GM19438 (cell line): ENCODE measurements around the gene CLASRP.
"Not testable (repeated sequence)": the region's sequence is repeated elsewhere in the genome, so short reads cannot be mapped to it uniquely, and the experiment has no call there.

Experiments used
- ATAC-seq: cut with Tn5 transposase; IDR thresholded peaks from one replicate; pipeline ENCODE4 v1.9.1; 2021; ENCODE audit warnings: low read depth; ENCODE audit not compliant: unreplicated experiment

Gene CLASRP

DNA sequence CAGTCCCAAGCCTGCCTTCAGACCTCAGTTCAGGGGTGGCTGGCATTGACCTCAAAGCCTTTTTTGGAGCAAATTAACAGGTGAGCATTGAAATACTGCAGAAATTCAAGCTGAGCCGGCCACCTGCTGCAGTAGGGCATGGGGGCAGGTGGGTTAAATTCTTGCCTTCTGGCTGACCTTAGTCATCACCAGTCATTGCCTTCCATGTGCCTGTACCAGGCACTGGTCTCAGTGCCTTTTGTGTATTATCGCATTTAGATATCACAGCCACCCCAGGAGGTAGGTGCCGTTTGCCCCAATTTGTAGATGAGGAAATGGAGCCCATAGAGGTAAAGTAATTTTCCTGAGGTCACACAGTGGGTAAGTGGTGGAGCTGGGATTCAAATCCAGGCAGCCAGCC, 61.4 kb downstream of the CLASRP start:
- no peak for ATAC-seq

DNA sequence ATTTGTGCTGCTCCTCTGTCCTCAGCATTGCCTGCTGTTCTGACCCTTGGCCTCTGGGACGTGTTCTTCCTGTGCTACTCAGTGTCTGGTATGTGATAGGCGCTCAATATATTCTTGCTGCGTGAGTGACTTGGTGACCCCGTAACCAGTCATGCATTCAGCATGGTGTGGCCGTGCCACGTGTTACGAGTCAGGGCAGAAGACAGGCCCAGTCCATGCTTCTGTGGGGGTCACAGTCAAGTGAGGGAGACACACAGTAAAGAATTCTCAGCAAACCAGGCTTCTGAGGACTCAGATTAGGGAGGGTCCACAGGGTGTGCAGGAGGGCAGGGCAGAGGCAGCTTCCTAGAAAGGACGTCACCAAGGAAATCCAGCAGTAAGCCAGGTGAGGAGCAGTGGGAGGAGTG, 62.0 kb downstream of the CLASRP start:
- no peak for ATAC-seq

DNA sequence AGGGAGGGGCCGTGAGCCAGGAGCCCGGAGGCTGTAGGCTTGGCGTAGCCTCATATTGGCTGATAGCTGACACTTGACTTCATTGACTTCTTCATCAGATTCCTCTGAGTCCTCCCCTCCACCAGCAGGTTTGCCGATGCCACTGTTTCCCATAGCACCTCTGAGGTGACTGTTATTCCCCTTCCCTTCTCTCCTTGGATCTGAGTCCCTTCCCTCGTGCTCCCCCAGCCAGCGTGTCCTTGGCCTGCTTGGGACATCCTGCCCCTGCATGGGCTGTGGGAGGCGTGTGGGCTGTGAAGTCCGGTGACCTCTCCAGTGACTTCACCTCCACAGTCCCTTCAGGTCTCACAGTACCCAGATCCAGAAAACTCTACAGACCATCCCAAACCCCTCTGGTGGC, 63.0 kb downstream of the CLASRP start:
- no peak for ATAC-seq

- ATAC-seq: no peak
These were observed 63.6 kb downstream of the CLASRP start for GRCh38 chr19:45102481-45102880.

DNA sequence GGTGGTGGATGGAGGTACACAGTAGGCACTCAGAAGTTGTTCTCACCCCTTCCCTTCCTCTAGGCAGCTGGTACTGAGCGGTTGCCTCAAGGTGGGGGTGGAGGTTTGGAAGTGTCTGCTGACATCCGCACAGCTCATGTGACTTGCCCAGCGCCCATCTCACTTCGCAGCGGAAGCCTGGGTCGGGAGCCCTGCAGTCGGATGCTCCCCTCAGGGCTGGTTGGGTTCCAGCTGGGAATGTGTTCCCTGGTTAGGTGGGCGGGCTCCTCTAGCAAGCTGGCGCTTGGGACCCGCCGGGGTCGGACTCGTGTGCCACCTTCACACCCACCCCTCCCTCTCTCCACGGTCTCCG, 64.3 kb downstream of the CLASRP start:
- ATAC-seq: no peak

DNA sequence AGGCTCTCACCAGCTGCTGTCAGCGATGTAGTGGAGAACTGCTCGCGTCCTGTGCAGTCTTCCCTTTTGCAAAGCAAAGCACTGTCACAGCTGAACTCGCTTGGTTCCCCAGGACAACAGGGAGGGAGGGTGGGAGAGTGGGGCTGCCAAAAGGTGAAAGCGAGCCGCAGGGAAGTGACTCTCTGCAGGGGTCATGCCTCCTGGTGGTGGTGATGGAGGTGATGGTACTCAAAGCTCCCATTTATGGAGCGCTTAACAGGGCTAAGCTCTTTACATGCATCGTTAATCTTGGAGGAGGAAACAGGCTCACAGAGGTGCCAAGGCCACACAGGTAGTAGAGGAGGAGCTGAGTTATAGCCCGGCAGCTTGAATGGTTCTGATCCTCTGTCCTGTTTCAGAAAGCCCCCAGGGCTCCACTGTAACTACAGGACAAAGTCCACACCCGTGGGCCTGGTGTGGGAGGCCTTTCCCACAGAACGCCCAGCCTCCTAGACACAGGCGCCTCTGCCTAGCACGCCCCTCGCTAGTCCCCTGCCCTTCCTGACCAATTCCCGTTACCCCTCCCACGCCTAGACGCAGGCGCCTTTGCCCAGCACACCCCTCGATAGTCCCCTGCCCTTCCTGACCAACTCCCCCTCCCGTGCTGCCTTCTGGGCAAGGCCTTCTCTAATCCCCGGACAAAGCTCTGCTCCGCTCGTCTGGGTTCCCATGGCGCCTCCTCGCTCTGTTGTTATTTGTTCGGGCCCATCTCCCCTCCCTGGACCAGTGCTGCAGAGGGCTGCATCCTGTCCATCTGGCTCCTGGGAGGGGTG, 64.9 kb downstream of the CLASRP start:
- no peak for ATAC-seq

GRCh38 chr19:45104658-45105349, 66.0 kb downstream of the CLASRP start:
- no peak for ATAC-seq

GRCh38 chr19:45106363-45106762, 67.5 kb downstream of the CLASRP start:
- ATAC-seq: not testable (repeated sequence)

DNA sequence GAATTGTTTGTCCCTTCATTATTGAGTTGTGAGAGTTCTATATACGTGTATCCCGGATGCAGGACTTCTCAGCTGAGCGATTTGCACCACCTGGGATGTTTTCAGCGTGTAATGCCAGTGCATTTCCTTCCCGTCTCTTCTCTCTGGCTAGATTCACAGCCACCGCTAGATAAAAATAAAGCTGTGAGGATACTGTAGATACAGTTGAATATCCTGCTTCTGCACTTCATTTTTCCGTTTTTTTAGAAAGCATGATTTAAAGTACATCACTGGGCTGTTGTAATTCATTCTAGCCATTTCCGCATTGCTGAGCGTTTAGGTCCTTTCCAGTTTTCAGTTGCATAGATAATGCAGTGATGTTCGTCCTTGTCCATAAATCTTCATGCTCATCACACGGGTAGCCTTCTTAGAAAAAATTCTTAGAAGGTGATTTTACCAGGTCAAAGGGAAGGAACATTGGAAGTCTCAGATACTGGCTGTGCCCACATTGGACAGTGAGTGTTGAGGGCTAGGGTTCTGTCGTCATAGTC, 68.8 kb downstream of the CLASRP start:
- ATAC-seq: no peak

DNA sequence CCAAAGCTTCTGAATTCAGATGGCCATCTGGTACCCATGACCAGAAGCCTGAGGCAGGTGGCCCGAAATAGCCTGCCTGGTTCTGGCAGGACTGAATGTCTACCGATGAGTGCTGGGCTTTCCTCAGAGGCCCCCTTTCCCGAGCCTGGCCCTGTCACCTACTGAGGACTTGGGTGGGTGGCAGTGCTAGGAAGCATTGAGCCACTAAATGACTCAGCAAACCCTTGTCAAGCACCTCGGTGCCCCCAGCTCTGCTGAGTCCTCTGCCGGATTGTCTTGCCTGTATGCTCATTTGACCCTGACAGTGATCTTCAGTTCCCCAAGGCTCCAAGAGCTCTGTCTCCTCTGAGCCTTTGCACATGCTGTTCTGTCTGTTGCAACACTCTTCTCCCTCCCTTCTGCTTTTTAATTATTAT, 72.0 kb downstream of the CLASRP start:
- ATAC-seq: no peak

GRCh38 chr19:45112111-45112827, 73.4 kb downstream of the CLASRP start:
- ATAC-seq: no peak

DNA sequence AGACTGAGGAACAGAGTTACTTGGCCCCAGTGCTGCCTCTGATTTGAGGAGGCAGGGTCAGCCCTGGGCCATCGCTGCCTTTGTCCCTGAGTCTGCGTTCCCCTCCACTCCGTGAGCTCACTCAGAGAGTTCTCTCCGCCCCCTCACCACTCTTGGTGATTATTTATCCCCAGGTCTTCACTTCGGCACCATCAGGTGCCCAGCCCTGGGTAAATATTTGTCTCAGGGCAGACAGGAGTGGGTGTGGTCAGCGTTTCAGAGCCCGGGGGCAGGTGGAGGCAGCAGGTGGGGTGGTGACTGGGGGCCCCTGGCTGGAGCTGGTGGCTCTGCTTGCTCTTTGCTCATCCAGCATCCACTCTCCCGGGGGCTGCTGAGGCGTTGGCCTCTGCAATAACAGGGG, 74.8 kb downstream of the CLASRP start:
- no peak for ATAC-seq

DNA sequence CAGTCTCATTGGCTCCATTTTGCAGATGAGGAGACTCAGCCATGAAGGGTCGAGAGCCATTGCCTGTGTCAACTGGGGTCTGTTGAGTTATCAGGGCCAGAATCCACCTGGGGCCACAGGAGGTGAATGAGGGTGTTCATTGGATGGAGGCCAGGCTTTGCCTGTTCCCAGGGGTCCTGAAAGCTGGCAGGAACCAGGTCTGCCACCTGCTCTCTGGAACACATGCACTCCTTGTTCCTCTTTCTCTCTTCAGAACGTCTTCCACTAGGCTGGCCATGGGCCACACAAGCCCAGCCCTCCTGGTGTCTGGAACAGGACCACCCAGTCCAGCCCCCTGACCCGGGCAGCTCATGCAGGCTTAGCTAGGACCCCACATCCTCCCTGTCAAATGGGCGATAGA, 75.3 kb downstream of the CLASRP start:
- no peak for ATAC-seq

GRCh38 chr19:45115809-45116615, 77.2 kb downstream of the CLASRP start:
- no peak for ATAC-seq

DNA sequence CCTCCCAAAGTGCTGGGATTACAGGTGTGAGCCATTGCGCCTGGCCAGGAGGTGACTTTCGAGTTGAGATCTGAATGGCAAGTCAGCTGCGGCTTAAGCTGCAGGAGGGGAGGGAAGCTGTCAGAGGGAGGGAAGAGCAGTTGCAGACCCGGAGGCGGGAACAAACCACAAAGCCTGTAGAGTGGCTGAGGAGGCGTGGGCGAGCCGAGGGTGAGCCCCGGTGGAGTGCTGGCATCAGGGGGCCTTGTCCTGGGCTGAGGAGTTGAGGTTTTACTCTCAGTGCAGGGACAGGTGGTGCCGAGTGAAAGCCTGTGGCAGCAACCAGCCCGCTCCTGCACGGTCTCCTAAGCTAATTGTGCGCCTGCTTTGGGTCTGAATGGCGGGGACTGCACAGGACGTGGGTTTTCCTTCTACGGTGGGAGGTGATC, 78.3 kb downstream of the CLASRP start:
- no peak for ATAC-seq

DNA sequence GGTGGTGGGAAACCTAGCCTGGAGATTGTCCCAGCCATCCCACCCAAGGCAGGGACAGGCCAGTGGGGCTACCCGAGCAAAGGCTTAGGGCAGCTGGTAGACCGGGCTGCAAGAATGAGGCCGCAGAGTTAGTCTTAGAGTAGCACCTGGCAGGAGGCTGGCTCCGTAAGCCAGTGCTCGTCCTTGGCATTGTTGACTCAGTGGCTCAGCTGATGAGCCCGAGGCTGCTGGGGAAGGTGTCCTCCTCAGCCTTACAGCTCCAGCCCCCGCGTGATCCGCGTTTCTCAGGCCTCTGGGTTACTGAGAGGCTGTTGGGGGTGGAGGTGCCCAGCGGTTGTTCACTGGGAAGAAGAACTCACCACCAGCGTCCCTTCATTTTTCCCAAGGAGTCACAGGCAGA, 78.8 kb downstream of the CLASRP start:
- ATAC-seq: no peak

- no peak for ATAC-seq
These were observed 79.3 kb downstream of the CLASRP start for GRCh38 chr19:45118106-45118505.

DNA sequence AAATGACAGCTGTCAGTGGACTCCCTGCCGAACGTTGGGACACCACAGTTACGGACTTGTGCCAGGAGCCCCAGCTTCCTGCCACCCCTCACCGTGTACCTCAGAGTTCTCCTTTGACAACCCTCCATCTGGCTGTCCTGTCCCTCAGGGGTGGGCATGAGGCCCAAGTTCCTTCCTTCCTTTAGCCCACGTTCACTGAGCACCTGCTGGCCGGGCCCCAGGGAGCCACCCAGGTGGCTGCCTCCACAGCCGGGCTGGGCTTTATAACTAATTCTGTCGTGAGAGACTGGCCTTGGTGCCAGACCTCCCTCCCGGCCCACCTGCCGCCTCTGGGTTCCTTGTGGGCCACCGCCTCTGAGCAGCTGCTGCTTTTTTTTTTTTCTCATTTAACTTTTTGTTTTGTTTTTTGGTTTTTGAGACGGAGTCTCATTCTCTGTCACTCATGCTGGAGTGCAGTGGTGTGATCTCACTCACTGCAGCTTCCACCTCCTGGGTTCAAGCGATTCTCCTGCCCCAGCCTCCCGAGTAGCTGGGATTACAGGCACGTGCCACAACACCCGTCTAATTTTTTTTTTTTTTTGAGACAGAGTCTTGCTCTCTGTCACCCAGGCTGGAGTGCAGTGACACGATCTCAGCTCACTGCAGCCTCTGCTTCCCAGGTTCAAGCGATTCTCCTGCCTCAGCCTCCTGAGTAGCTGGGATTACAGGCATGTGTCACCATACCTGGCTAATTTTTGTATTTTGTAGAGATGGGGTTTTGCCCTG, 79.9 kb downstream of the CLASRP start:
- ATAC-seq: not testable (repeated sequence)

DNA sequence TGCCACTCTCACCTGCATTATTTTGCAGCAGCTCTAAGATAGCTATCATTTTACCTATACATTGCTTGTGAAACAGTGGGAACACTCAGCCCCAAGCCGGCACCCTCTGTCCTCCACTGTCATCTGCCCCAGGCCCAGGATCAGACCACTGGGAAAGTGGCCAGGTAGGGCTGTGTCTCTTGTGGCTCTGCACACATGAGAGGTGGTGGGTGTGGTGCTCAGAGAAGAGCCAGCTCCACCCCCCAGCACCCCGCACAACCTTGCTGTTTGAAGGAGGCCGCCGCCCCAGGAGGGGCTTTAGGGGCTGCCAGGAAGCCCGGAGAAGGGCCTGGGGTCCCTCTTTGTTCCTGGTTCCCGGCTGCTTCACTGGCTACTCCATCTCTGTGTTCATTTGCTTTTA, 80.7 kb downstream of the CLASRP start:
- no peak for ATAC-seq
